SK-N-SH treated with all-trans-retinoic acid at 6 μM for 48 hours (cell line): ENCODE data around the gene PLEKHG4B.

Source experiments
- ZC3H10 ChIP-seq: fragments of 250-450 bp; sonication (Bioruptor Pico); IDR thresholded peaks from 2 replicates; pipeline ENCODE4 v1.5.1; 2021; ENCODE audit warnings: mild to moderate bottlenecking, moderate library complexity
- TF ChIP-seq, protein P1 (sequence below): fragments of 250-450 bp; sonication (Bioruptor Pico); IDR thresholded peaks from 2 replicates; pipeline ENCODE4 v1.8.0; 2020; ENCODE audit warnings: mild to moderate bottlenecking, moderate library complexity, borderline replicate concordance

DNA sequence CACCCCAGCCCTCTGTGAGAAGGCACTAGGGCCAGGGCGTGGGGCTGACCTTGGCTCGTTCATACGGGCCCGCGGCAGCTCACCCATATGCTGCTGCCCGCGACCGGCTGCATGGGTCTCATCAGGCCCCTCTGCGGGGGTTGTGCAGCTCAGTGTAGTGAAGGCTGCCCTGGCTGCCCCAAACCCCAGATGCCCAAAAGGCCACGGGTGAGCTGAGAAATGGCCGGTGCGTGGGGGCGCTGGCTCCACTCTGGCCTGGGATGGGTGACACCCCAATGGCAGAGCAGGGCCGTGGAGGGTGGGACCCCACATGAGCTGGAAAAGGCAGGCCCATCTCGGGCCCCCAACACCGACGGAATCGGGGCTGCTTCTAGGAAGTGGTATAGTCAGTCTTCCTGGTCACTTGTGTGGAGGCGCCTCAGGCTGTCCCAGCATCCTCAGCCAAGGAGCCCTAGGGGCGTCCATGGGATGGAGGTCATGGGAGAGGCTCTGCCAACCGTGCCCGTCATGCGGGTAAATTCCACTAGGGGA lies 79.9 kb downstream of the PLEKHG4B start:
- TF ChIP-seq, protein P1, sequence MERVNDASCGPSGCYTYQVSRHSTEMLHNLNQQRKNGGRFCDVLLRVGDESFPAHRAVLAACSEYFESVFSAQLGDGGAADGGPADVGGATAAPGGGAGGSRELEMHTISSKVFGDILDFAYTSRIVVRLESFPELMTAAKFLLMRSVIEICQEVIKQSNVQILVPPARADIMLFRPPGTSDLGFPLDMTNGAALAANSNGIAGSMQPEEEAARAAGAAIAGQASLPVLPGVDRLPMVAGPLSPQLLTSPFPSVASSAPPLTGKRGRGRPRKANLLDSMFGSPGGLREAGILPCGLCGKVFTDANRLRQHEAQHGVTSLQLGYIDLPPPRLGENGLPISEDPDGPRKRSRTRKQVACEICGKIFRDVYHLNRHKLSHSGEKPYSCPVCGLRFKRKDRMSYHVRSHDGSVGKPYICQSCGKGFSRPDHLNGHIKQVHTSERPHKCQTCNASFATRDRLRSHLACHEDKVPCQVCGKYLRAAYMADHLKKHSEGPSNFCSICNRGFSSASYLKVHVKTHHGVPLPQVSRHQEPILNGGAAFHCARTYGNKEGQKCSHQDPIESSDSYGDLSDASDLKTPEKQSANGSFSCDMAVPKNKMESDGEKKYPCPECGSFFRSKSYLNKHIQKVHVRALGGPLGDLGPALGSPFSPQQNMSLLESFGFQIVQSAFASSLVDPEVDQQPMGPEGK: no peak
- TF ChIP-seq ZC3H10 (CRISPR knock-in tag): no peak
